ENCODE results near the gene TBC1D22A.

GRCh38 chr22:46985507-46985882, 223.0 kb downstream of the TBC1D22A start:
- TF ChIP-seq CTCF (IDR thresholded peaks at IDR 0.05) (peak in 2 of 7 experiments; percentile 4 to 13), POLR2A (IDR thresholded peaks at IDR 0.05) (no peak)
